Ramos (cell line): Measurements from ENCODE around the gene SLC12A7.
"Not testable (repeated sequence)": the region's sequence is repeated elsewhere in the genome, so short reads cannot be mapped to it uniquely, and the experiment has no call there.

Source experiments
- in situ Hi-C: fragments of 300-500 bp; cut with MboI; formaldehyde crosslinking; loops from one replicate; pipeline ENCODE4 v1.14.3; 2022; ENCODE audit warnings: low sequenced_read_pairs; ENCODE audit not compliant: unreplicated experiment

SLC12A7 gene

DNA sequence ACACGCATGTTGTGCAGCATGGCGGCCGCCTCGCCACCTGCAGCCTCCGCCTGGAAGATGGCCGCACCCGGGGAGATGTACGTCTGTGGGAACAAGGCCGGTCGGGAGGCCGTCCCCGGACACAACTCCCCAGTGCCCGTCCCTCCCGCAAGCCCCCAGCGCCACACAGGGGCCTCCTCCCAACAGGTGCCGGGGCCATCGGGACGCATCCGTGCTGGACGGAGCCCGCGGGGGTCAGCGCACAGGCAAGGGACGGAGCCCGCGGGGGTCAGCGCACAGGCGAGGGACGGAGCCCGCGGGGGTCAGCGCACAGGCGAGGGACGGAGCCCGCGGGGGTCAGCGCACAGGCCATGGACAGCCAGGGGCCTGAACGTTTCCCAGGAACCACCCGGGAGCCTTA lies 26.5 kb downstream of the SLC12A7 start:
- in situ Hi-C loops: no loop called here

- in situ Hi-C loops: no loop called here
Measured at GRCh38 chr5:1083823-1084605, 27.8 kb downstream of the SLC12A7 start.

DNA sequence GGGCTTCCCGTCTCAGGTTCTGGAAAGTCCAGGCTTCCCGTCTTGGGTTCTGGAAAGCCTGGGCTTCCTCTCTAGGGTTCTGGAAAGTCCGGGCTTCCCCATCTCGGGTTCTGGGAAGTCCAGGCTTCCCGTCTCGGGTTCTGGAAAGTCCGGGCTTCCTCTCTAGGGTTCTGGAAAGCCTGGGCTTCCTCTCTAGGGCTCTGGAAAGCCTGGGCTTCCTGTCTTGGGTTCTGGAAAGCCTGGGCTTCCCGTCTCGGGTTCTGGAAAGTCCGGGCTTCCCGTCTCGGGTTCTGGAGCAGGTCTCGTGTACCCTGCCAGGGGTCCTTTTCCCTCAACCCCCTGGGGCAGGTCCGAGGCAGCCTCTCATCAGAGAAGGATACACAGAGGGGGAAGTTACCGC lies 28.8 kb downstream of the SLC12A7 start:
- in situ Hi-C loops: not testable (repeated sequence)

DNA sequence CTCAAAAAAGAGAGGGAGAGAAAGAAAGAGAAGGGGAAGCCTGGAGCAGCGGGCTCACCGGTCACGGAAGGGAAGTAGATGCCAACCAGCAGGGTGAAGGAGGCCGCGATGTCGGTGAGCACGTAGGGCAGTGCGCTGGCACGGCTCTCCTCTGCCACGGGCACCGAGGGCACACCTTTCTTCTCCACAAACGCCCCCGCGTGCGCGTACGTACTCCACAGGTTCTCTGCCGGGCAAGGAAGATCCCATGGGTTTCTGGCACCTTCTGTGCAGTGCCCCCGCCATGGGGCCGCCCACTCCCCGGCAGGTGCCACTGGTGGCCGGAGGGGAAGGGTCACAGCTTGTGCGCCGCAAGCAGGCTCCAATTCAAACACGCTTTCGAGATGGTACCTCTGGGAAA lies 30.3 kb downstream of the SLC12A7 start:
- in situ Hi-C loops: no loop called here

DNA sequence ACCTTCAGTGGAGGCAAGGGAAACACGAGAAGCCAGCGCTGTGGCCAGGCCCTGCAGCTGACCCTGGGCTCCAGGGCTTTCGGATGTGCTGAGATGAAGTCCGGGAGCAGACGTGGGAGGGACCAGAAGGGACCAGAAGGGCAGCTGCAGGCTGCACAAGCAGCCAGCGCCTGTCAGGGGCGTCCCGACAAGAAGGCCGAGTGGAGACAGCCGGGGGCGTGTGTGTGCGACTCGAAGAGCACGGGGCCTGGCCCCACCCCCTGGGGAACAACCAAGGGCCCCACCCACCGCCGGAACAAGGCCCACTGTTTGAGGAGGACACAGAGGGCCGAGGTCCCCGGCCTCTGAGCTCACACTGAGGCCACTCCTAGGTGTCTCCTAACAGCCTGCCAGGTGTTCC lies 31.4 kb downstream of the SLC12A7 start:
- in situ Hi-C loops: no loop called here

- in situ Hi-C loops: no loop called here
Measured at GRCh38 chr5:1079961-1080360, 31.9 kb downstream of the SLC12A7 start.

DNA sequence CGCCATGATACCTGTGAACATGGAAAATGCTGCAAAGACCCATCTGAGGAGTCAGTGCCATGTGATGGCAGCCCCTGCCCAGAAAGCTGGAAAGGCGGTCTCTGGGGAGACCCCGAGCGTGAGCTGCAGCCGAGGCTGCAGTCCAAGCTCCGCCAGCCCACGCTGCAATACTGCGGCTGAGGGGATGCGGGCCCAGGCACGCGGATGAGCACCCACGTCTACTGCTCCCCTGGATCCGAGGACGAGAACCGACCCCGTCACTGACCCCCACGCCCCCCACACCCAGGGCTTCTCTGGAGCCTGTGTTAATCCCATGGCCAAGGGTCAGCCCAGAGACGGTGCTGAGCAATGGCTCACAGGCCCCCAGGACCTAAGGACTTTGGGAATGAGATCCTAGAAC lies 32.4 kb downstream of the SLC12A7 start:
- in situ Hi-C loops: no loop called here

DNA sequence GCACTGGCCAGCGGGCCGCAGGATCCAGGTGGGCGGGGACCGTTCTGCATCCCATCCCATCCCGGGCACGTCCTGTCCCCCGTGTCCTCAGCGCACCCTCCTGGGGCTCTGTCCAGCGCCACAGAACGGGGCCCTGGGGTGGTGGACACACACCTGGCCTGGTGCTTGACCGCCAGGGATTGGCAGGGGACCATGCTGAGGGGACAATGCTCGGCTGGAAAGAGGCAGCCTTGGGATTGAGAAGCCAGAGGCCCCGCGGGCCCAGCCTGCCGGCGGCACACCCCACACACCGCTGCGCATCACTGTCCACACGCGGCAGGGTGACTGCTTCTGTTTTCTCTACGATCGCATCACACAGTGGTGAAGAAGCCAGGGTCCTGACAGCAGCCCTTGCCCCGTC lies 33.0 kb downstream of the SLC12A7 start:
- in situ Hi-C loops: no loop called here

- in situ Hi-C loops: no loop called here
Measured at GRCh38 chr5:1078206-1078605, 33.7 kb downstream of the SLC12A7 start.

DNA sequence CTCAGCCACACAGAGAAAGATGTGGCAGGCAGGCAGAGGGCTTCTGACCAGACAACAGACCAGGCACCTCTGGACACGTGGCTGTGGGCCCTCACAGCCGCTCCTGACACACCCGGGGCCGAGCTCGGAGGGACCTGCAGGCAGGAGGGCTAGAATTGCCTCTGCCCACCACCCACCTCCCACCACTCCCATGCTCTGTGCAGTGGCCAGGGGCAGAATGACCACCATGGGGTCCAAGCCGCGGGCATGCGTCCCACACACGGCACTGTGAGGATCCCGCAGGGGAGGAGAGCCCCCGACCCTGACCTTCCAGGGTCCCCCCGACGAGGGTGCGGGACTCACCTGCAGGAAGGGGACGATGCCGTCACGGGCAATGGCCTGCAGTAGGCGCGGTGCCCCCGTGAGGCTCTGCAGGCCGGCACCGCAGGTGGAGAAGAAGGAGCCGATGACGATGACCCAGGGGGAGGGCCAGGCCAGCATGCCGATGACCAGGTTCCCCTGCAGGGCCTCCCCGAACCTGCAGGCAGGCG lies 34.3 kb downstream of the SLC12A7 start:
- in situ Hi-C loops: no loop called here

DNA sequence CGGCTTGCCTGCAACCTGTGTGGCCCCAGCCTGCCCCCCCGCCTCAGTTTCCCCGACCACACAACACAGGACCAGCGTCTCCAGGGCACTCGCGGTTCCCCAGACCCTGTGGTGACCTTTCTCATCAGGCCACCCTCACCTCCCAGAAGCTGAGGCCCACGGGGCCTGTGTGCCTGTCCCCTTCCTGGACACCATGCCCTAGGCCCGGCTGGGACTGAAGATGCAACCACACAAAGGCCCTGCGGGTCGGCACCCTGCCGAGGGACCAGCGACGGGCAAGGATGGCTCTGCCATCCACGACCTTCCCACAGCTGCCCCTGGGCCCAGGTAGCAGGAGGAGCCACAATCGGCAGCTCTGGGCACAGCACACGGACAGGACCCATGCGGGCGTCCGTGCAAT lies 34.8 kb downstream of the SLC12A7 start:
- in situ Hi-C loops: no loop called here

- in situ Hi-C loops: no loop called here
Measured at GRCh38 chr5:1076406-1076805, 35.5 kb downstream of the SLC12A7 start.

DNA sequence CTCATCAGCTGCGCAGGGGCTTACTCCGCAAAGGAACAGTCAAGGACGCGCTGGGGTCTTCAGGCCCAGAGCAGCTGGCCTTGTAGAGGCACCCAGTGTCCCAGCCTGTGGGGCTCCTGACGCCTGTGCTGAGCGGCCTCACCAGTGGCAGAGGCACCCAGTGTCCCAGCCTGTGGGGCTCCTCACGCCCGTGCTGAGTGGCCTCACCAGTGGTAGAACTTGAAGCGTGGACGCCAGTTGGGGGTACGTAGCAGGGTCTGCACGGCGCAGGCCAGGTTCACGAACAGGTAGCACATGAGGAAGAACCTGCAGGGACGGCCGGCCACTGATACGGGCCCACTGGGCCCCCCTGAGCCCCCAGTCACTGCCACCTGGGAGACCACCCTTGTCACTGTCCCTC lies 35.9 kb downstream of the SLC12A7 start:
- in situ Hi-C loops: no loop called here

DNA sequence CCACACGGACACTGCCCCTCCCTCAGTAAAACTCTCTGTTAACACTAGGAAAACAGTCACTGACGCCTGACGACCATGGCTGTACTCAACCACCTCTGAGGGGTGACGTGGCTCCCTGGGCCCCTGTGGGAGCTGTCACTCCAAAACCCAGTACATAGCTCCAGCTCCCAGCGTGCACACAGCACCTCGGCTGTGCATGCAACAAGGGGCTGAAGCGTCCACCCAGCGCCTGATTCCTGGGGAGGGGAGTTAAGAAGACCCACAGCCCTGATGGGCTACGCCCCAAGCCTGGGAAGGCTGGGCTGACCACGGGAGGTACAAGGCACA lies 36.3 kb downstream of the SLC12A7 start:
- in situ Hi-C loops: no loop called here

DNA sequence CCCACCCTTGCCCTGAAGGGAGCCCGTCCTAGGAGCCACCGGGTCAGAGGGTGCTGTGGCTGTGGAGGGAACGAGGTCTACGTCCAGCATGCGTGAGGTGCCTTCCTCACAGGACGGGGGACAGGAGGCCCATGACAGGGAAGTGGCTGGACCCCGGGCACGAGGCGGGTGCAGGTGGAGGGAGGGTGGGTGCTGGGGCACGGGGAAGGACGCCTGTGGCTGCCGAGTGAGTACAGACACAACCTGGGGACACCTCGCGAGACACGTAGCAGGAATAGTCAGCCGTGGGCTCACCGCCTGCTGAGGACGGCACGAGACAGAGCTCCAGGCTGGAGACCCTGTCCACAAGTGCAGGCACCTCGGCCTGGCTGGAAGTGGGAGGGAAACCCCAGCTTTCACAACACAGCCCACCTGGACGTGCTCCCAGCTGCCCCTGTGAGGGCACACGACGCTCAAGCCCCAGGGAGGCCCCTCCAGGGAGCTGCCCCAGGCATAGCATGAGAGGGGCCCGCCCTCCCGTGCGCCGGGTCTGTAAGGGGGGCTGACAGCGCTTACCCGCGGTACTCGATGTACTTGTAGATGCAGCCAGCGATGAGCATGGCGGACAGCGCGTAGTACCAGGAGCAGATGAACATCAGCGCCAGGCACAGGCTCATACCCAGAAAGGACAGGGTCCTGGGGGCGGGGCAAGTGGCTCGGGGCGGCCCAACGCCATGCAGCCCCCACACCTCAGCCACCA lies 36.9 kb downstream of the SLC12A7 start:
- in situ Hi-C loops: no loop called here

- in situ Hi-C loops: no loop called here
Measured at GRCh38 chr5:1074226-1074625, 37.6 kb downstream of the SLC12A7 start.

DNA sequence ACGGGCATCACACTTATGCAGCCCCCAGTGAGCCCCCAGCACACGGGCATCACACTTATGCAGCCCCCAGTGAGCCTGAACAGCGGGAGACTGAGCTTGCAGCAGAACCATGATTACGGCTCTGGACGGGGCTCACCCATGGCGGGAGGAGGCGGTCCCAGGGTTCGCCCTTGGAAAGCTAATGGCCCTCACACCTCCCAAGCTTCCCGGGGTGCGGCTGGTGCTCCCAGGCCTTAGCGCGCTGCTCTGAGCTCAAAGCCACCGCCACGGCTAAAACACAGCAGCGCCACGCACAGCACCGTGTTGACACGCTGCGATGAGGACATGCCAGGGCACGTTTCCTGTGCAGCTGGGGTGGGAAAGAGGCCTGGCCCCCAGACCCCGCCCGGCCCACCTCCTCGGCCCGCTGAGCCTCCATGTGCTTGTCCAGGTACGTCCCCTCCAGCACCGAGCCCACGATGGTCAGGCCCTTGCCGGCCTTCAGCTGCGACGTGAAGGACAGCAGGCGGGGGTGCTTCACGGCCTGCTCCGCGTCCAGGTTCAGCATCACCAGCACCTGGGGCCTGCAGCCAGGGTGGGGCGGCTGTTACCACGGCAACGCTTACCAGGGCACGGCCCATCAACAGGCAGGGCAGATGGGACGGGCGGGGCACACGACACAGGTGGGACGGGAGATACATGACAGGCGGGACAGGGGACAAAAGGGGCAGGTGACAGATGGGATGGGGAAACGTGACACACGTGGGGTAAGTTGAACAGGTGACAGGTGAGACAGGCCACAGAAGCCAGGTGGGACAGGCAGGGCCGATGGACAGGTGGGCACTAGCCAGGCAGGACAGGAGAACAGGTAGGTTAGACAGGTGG lies 38.4 kb downstream of the SLC12A7 start:
- in situ Hi-C loops: no loop called here

GRCh38 chr5:1069720-1070088 lies 42.2 kb downstream of the SLC12A7 start:
- in situ Hi-C loops: no loop called here

- in situ Hi-C loops: no loop called here
Measured at GRCh38 chr5:1068895-1069719, 42.8 kb downstream of the SLC12A7 start.
